Lower lobe of right lung (tissue), 2 donors: ENCODE measurements around the gene QPCT. TPM values are rescaled to one million over a fixed set of nuclear protein-coding genes. Genes with fewer than 3 reads are reported as not detected.

Experiments
- ATAC-seq, 2 donors: fragments of 200-7000 bp; cut with Tn5 transposase; one replicate each; pipeline ENCODE4 v1.9.1; 2020 to 2022; ENCODE audit warnings: mild to moderate bottlenecking in 2 of 2, moderate library complexity in 2 of 2
- DNase-seq: peaks from one replicate; pipeline ENCODE4 v3.0.0-alpha.2; 2020
- H3K27ac ChIP-seq: fragments of 200-600 bp; one replicate; pipeline ENCODE4 v1.8.0; 2022
- H3K27me3 ChIP-seq: fragments of 200-600 bp; one replicate; pipeline ENCODE4 v1.8.0; 2022; ENCODE audit warnings: low read depth
- H3K36me3 ChIP-seq: fragments of 200-600 bp; one replicate; pipeline ENCODE4 v1.8.0; 2022; ENCODE audit warnings: mild to moderate bottlenecking
- H3K4me1 ChIP-seq: fragments of 200-600 bp; one replicate; pipeline ENCODE4 v1.8.0; 2022
- H3K4me3 ChIP-seq: fragments of 200-600 bp; one replicate; pipeline ENCODE4 v1.8.0; 2022; ENCODE audit warnings: mild to moderate bottlenecking
- H3K9me3 ChIP-seq: fragments of 200-600 bp; one replicate; pipeline ENCODE4 v1.8.0; 2022
- intact Hi-C: fragments of 100-400 bp; cut with DNase I; formaldehyde crosslinking; loops from one replicate; pipeline ENCODE4 v1.11.0; 2022
- total RNA-seq: library from RNA; stranded (reverse); fragmentation: NEBNext Ultra II Directional; extraction: Animal tissue kit (Norgen Biotek cat#: 25700); gene quantifications from one replicate; pipeline ENCODE4 v1.2.1, GENCODE V29; 2021
- TF ChIP-seq, protein P1 (sequence below): fragments of 200-600 bp; IDR thresholded peaks from one replicate; pipeline ENCODE4 v1.8.0; 2022; ENCODE audit warnings: antibody characterized with exemption, mild to moderate bottlenecking
- donor health status: DM: no; HTN: yes; CAD: no; lungs with severe emphysema.

The QPCT gene
- total RNA-seq, 1 donor from 2014 or later, result 8.6 TPM

DNA sequence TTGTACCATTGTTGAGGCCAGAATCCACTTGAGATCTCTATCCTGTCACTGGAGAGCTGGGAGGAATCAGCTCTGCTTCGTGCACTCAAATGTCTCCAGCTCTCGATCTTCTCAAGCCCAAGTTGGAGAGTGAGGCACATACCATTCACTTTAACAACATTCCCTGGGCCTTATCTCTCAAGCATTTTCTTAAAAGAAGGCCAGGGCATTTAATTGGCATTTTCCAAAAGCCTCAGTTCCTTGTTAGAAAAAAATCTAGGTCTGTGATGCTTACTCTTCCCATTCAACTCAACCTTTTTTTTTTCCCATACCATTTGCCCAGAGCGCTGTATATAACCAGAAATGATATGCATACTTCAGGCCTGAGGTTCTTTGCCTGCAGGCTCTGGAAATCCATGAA, 10.1 kb downstream of the QPCT start:
- Histone ChIP-seq H3K36me3 (no peaks in the 10 kb centered on the region), H3K4me3 (no peak overlapping the region), H3K4me1 (no peaks in the 10 kb centered on the region), H3K27me3 (no peaks in the 10 kb centered on the region), H3K27ac (no peak overlapping the region), H3K9me3 (no peaks in the 10 kb centered on the region)
- ATAC-seq (no peak), DNase-seq (no peak)
- TF ChIP-seq, protein P1, sequence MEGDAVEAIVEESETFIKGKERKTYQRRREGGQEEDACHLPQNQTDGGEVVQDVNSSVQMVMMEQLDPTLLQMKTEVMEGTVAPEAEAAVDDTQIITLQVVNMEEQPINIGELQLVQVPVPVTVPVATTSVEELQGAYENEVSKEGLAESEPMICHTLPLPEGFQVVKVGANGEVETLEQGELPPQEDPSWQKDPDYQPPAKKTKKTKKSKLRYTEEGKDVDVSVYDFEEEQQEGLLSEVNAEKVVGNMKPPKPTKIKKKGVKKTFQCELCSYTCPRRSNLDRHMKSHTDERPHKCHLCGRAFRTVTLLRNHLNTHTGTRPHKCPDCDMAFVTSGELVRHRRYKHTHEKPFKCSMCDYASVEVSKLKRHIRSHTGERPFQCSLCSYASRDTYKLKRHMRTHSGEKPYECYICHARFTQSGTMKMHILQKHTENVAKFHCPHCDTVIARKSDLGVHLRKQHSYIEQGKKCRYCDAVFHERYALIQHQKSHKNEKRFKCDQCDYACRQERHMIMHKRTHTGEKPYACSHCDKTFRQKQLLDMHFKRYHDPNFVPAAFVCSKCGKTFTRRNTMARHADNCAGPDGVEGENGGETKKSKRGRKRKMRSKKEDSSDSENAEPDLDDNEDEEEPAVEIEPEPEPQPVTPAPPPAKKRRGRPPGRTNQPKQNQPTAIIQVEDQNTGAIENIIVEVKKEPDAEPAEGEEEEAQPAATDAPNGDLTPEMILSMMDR, result no peak
- intact Hi-C loops, result no loop called here

- no peak for ATAC-seq
- H3K4me1 ChIP-seq, result no peaks in the 10 kb centered on the region
- no peak overlapping the region for H3K4me3 ChIP-seq
- intact Hi-C loops, result no loop called here
- DNase-seq, result no peak
- H3K36me3 ChIP-seq, result no peaks in the 10 kb centered on the region
- no peaks in the 10 kb centered on the region for H3K27me3 ChIP-seq
- no peak overlapping the region for H3K27ac ChIP-seq
- H3K9me3 ChIP-seq, result no peaks in the 10 kb centered on the region
- TF ChIP-seq, protein P1, result no peak
Observed at GRCh38 chr2:37355735-37356134, 11.3 kb downstream of the QPCT start.

- no peak for ATAC-seq
- intact Hi-C loops, result no loop called here
- H3K9me3 ChIP-seq, result no peaks in the 10 kb centered on the region
- no peaks in the 10 kb centered on the region for H3K4me1 ChIP-seq
- H3K36me3 ChIP-seq, result no peaks in the 10 kb centered on the region
- H3K27ac ChIP-seq, result no peak overlapping the region
- H3K4me3 ChIP-seq, result no peak overlapping the region
- TF ChIP-seq, protein P1, result no peak
- no peaks in the 10 kb centered on the region for H3K27me3 ChIP-seq
- DNase-seq, result no peak
Observed at GRCh38 chr2:37356299-37356698, 11.9 kb downstream of the QPCT start.

GRCh38 chr2:37357069-37357468, 12.6 kb downstream of the QPCT start:
- H3K27me3 ChIP-seq, result no peaks in the 10 kb centered on the region
- H3K4me1 ChIP-seq, result no peaks in the 10 kb centered on the region

DNA sequence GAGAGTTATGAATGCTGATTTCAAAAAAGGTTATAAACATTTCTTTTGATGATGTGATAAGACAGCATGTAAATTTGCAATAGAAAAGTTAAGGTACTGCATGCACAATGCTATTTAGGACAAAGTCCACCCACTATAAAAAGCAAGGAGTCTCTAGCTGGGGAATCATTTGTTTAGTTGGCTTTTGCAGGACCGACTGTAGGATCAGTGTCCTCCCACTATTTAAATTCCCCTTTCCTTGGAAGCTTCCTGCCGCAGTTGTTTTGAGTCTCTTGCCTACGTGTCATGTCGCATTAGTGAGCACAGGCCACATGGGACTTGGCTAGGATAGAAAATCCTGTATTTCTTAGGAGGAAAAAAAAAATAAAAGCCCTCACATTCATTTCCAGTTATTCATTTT, 13.1 kb downstream of the QPCT start:
- ATAC-seq (no peak), DNase-seq (no peak)
- no peaks in the 10 kb centered on the region for H3K36me3 ChIP-seq
- H3K4me3 ChIP-seq, result no peak overlapping the region
- H3K9me3 ChIP-seq, result no peaks in the 10 kb centered on the region
- H3K27ac ChIP-seq, result no peak overlapping the region
- intact Hi-C loops, result no loop called here
- H3K4me1 ChIP-seq, result no peaks in the 10 kb centered on the region
- H3K27me3 ChIP-seq, result no peaks in the 10 kb centered on the region
- TF ChIP-seq, protein P1, result no peak

More at GRCh38 chr2:37357069-37357468, 12.6 kb downstream of the QPCT start:
- no peaks in the 10 kb centered on the region for H3K9me3 ChIP-seq
- DNase-seq (no peak), ATAC-seq (no peak)
- no peak overlapping the region for H3K4me3 ChIP-seq
- H3K36me3 ChIP-seq, result no peaks in the 10 kb centered on the region
- TF ChIP-seq, protein P1, result no peak
- intact Hi-C loops, result no loop called here
- no peak overlapping the region for H3K27ac ChIP-seq

- DNase-seq (no peak), ATAC-seq (no peak)
- intact Hi-C loops, result no loop called here
Observed at GRCh38 chr2:37358466-37358865, 14.0 kb downstream of the QPCT start.

More at GRCh38 chr2:37358466-37358865, 14.0 kb downstream of the QPCT start:
- no peaks in the 10 kb centered on the region for H3K9me3 ChIP-seq
- TF ChIP-seq, protein P1, result no peak
- H3K4me3 ChIP-seq, result no peak overlapping the region
- H3K27ac ChIP-seq, result no peak overlapping the region
- H3K4me1 ChIP-seq, result no peaks in the 10 kb centered on the region
- H3K27me3 ChIP-seq, result no peaks in the 10 kb centered on the region
- H3K36me3 ChIP-seq, result no peaks in the 10 kb centered on the region
